ENCODE measurements around the gene INPPL1.

The INPPL1 gene

DNA sequence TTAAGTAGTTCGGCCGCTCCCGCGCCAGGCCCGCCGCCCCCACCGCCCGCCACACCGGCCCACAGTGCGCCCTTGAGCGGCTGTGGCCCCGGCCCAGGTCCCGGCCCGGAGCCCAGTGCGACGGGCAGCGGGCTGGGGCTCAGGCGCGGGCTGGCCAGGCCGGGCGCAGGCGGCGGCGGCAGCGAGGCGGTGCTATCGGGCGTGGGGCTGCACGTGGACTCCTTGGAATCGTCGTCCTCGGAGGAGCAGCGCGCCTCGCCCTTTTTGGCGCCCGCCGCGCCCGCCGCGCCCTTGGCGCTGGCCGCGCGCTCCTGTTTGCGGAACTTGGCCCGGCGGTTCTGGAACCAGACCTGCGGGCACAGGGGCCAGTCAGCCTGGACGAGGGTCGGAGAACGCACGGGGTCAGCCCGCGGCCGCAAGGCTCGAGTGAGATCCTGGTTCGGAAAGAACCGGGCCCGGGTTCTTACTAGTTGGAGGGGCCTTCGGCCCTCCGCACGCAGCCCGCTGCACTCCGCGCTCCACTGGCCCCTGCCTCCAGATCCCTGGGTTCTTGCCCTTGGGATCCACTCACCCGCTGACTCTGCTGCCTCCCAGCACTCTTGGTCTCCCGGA, 15.4 kb downstream of the INPPL1 start:
- H3K4me3 ChIP-seq (ENCODE audit: low read depth, low read length), result peak overlapping the region; percentile 36
- no peak for DNase-seq (ENCODE audit: low read depth)

DNA sequence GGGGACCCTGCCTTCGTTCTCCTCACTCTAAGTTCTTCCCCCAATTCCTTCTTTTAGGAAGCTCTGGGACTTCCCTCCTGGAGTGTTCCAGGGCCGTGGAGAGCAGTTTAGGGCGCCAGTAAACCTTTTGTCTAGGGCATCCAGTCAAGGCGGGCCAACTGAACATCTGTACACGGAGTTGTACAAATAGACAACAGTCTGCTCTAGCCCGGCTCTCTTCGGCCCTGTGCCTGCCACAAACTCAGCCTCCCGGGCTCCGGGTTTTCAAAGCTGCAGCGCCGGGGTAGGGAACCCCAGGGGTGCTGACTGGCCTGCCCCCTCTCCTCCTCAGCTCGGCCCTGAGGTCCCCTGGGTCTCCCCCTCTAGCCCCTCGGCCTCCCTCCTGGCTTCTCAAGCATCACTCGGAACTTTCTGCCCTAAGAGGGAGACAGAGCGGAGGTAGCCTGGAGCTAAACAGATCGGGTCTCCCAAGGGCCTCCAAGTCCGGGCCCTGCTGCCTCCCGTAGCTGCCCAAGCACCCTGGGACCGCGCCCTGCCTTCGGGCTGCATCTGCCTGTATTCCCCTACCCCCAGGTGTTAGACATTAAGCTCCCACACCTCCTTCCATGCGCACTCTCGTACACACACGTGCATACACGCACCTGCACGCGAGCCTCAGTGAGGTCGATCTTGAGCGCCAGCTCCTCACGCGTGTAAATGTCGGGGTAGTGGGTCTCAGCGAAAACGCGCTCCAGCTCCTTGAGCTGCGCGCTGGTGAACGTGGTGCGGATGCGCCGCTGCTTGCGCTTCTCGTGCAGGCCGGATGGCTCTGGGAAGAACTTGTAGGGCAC, 16.1 kb downstream of the INPPL1 start:
- peak overlapping the region; percentile 36 for H3K4me3 ChIP-seq (ENCODE audit: low read depth, low read length)
- no peak for DNase-seq (ENCODE audit: low read depth)

DNA sequence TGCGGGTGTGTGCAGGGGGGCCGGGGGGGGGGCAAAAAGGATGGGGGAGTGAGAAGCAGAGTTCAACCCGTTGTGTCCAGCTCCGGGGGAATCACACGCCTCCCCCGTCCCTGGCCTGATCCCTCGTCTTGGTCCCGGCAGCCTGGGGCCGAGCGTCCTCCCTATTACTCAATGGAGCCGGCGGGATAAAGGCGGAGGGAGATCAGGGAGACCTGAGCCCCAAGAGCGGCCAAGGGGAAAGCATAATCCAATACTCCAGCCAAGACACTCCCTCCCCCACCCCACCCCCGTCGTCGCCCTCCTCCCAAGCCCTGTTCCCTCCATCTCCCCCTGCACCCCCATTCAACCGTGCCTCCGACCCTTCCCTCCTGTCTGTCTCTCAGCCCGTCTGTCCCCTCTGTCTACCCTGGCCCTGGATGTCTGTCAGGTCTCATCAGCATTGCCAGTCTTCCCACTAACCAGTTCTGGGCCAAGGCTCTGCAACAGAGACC, 16.8 kb downstream of the INPPL1 start:
- no peak for DNase-seq (ENCODE audit: low read depth)
- no peak overlapping the region for H3K4me3 ChIP-seq (ENCODE audit: low read depth, low read length)

- DNase-seq (ENCODE audit: low read depth), result no peak
Observed at GRCh38 chr11:72242141-72242540, 17.6 kb downstream of the INPPL1 start.

DNA sequence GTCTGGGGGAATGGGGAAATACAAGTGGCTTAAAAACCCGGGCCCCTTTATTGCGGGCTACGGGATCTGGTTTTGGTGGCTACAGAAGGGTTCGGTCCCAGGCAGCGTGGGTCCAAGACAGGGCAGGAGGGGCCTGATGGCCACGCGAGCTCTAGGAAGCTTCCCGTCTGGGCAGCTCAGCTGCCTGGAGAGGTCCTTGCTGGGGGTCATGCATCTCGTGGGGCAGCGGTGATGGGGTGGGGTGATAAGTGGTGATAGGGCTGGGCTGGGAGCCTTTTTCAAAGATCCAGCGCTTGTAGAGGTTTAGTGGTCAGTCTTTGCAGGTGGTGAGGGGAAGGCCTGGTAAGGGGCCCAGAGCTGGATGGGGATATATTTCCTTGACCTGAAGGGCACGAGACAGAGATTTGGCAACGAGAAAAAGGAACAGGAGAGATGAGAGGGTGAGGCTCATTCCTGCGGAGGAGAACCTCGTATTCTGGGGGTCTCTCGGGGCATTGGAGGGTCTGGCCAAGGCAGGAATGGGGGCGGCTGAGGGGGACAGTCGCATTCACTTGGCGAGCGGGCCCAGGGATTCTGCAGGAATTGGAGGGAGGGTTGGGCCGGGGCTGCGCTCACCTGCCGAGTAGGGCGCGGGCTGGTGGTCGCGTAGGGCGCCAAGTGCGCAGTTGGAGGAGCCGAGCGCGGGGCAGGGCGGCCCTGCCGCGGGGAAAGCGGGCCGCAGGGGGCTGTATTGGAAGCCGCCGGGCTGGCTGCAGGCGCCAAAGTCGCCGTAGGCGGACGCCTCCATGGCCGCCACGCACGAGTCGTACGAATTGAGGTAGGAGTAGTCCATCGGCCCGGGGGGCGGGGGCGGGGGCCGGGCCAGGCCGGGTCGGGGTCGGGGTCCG, 18.8 kb downstream of the INPPL1 start:
- H3K4me3 ChIP-seq (ENCODE audit: low read depth, low read length), result no peak overlapping the region
- no peak for DNase-seq (ENCODE audit: low read depth)

More at GRCh38 chr11:72242141-72242540, 17.6 kb downstream of the INPPL1 start:
- H3K4me3 ChIP-seq (ENCODE audit: low read depth, low read length), result no peak overlapping the region

DNA sequence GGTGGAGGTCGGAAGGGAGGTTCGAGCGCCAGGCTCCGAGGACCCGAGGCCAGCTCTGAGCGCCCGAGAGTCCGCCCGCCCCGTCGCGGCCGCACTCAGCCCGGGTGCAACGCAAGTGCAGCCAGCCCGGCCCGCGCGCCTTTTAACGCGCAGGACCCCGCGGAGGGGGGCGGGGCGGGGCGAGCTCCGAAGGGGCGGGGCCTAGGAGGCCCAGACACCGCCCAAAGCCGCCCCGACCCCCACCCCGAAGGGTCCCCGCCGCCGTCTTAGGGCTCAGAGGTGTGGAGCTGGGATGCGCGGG, 19.4 kb downstream of the INPPL1 start, which contains the start of gene PHOX2A:
Gene PHOX2A, minus strand, starts transcription at position 117 of the 301 bp plus-strand sequence. CDS start 172 bp downstream, outside the sequence.
- H3K4me3 ChIP-seq (ENCODE audit: low read depth, low read length), result peak within 1 kb of the TSS; percentile 26
- no peak for DNase-seq (ENCODE audit: low read depth)

DNA sequence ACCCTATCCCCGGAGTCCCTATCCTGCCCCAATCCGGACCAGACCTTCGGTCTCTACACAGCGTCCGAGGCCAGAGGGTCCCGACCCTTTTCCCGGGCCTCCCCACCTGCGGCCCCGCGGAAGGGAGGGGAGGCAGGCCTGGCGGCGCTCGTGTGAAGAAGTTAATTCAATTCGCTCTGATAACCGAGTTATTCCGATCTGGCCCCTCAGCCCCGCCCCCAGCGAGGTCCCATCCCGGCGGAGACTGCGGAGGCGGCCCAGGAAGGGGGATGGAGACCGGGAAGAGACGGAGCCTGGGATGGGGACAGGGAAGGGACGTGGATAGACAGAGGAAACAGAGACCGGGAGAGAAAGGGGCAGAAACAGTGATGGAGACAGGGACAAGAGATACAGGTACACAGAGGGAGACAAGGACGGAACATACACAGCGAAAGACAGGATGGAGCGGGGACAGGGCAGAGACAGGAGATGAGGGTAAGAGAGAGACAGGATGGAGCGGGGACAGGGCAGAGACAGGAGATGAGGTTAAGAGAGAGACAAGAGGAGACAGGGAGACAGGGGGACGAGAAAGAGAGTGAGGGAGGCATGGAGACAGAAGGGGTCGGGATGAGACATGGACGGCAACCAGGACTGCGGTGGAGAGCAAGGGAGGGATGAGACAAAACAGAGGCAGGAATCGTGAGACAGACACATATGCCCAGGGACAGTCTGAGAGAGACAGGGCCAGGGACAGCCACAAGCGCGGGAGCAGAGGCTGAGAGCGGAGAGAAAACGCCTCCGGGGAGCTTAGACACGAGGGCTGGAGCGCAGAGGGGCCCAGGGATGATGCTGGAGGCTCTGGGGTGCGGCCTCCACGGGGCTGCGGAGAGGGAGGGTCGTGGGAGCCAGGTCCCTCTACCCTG, 20.0 kb downstream of the INPPL1 start:
- no peak for DNase-seq (ENCODE audit: low read depth)
- peak overlapping the region; percentile 26 for H3K4me3 ChIP-seq (ENCODE audit: low read depth, low read length)

DNA sequence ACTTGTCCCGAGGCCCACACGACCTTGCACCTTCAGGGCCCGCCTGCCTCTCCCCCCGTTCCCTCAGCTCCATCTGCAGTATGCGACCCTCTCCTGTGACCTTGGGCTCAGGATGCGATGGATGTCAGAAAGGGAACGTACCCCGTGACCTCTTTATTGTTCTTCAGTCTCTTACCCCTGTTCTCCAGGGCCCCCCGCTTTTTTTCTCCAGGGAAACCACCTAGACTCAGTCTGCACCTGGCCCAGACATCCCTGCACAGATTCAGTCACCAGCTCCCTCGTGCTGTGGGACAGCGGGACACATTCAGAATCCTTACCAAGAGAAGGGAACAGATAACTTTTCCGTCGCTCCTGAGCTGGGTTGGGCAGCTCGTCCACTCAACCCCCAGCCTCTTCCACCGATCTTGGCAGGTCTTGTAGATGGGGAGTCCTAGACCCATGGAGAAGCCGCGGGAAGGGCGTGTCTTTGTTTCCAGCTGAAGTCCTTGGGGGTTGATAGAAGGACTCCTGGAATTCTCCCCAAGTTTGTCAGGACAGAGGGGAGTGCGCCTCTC, 20.8 kb downstream of the INPPL1 start:
- no peak overlapping the region for H3K4me3 ChIP-seq (ENCODE audit: low read depth, low read length)
- no peak for DNase-seq (ENCODE audit: low read depth)

DNA sequence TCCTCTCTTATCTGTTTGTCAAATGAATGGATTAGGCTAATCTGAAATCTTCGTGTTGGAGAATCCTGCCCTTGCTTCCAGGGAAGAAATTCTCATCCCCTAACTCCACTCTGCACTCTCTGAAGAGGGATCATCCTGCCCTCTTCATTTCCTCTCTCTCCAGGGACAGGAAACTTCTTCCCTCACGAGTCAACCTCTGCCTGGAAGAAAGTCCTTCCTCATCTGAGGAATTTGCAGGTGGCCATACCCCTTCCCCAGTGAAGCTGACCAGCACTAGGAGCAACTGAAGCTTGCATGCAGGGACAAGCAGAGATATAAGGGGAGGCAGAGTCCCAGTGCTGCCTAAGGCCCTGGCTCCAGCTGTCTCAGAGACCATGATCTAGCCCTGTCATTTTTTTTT, 23.0 kb downstream of the INPPL1 start:
- H3K4me3 ChIP-seq (ENCODE audit: low read depth, low read length), result no peak overlapping the region
- DNase-seq (ENCODE audit: low read depth), result no peak

- DNase-seq (ENCODE audit: low read depth), result no peak
Observed at GRCh38 chr11:72249961-72250360, 25.4 kb downstream of the INPPL1 start.

DNA sequence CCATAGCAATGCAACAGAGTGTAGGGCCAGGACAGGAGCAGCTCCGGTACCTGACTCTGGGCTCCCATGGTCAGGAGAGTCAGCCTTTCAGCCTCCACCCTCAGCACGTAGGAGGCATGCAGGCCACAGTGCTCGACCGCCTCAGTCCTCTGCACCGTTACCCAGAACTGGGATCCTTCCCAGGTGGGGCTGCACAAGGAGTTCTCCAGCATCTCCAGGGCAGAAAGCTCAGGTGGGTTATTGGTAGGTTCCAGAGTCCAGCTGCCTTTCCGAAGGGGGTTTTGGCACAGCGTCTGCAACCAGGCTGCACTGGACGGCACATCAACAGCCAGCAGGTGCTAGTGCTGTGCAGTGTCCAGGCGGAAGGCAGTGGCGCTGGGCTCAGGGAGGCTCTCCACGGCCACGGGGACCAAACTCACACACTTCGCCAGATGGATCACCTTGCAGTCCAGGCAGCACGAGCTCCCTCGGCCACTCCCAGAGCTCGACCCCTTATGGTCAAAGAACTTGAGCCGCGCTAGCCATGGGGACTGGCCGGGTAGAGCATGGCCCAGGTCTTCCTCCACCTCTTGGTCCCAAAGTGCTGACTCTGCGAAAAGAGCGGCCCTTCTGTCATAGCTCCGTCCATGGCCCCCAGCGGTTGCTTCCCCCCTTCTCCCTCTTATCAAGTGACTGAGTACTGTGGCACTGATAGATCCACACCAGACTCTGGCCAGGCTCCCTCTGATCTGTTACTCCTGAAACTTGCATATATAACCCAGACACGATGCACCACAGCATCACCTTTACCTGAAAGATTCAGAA, 26.3 kb downstream of the INPPL1 start:
- no peak for DNase-seq (ENCODE audit: low read depth)
- H3K4me3 ChIP-seq (ENCODE audit: low read depth, low read length), result no peak overlapping the region

More at GRCh38 chr11:72249961-72250360, 25.4 kb downstream of the INPPL1 start:
- H3K4me3 ChIP-seq (ENCODE audit: low read depth, low read length), result no peak overlapping the region

DNA sequence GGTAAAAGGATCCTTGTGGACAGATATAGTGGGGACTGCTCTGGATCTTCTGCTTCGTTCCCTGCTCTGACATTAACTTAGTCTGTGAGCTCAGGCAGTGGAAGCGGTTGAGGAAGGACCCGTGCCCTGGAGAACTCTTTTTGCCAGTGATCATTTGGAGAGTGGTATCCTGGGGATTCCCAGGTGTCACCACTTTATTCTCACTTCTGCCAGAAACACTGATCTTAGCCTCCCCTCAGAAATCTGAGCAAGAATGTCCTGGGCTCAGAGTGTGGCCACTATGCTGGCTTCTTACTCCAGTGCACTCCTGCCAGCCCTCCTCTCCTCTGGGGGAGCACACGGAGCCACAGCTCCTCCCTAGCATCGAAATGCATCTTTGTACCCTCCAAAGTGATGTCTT, 27.0 kb downstream of the INPPL1 start:
- DNase-seq (ENCODE audit: low read depth), result no peak
- no peak overlapping the region for H3K4me3 ChIP-seq (ENCODE audit: low read depth, low read length)

DNA sequence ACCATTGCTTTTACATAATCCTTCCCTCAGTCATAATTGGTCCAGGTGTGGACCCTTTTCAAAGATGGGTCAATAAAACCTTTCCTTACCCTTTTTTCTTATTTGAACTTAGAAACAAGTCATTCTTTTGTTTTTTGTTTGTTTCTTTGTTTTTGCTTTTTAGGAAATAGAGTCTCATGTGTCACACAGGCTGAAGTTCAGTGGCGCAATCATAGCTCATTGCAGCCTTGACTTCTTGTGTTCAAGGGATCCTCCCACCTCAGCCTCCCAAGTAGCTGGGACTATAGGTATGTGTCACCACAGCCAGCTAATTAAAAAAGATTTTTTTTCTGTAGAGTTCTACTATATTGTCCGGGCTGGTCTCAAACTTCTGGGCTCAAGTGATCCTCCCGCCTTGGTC, 28.8 kb downstream of the INPPL1 start:
- no peak for DNase-seq (ENCODE audit: low read depth)
- no peak overlapping the region for H3K4me3 ChIP-seq (ENCODE audit: low read depth, low read length)

DNA sequence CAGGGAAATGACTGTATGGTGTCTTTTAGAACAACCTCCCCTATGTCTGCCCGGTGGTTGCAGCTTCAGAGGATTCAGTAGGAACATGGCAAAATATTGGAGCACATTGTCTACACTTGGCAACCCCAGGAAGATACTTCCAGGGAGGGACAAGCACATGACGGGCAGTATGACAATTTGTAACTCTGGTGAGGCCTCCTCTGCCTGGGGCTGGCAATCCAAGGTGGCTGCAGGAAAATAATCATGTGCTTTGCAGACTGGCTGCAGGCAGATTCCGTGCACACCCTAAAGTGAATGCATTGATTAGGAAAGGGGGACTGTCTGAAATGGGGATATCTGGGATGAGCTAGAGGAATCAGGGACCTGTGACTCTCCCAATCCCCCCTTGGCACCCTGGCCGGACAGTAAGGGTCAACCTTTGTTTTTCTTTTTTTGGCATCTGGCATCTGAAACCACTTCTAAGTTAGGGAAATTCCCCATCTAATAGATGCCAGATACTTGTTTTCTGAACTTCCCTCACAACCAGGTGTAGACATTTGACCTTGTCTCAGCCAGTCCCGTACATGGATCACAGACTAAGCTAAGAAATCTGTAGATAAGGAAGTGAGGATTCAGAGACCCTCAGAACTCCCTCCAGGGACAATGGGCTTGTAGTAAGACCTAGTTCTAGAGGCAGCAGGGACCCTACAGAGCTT, 29.9 kb downstream of the INPPL1 start:
- no peak overlapping the region for H3K4me3 ChIP-seq (ENCODE audit: low read depth, low read length)

DNA sequence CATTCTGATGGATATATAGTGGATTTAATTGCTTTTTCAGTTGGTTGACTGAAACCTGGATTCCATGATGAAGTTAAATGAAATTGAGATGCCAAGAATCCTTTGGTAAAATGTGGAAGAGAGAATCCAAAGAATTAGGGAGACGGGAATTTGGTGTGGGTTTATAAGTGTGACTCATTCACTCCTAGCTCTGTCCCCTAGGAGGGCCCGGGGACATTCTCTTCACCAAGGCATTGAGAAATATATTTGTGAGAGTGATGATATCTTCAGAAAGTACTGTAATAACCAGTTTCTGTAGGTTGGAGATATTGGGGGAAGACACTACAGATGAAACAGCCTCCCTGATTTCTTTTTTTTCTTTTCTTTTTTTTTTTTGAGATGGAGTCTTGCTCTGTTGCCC, 33.0 kb downstream of the INPPL1 start:
- no peak for DNase-seq (ENCODE audit: low read depth)
- no peak overlapping the region for H3K4me3 ChIP-seq (ENCODE audit: low read depth, low read length)

More for the DNA sequence above, 29.9 kb downstream of the INPPL1 start:
- DNase-seq (ENCODE audit: low read depth), result no peak

DNA sequence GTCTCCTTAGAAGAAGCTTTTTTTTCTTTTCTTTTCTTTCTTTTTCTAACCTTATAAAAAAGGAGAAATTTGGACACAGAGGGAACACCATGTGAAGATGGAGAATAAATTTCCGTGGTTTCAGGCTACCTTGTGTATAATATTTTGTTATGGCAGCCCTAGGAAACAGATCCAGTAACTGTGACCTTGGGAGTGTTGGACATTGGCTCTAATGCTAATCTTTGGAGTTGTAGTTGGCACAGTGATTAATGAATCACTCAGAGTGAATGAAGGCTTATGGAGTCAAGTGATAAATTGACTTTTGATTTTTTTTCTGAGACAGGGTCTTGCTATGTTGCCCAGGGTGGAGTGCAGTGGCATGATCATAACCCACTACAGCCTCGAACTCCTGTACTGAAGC, 34.9 kb downstream of the INPPL1 start:
- no peak for DNase-seq (ENCODE audit: low read depth)
- H3K4me3 ChIP-seq (ENCODE audit: low read depth, low read length), result no peak overlapping the region

GRCh38 chr11:72260574-72260973, 36.0 kb downstream of the INPPL1 start:
- no peak overlapping the region for H3K4me3 ChIP-seq (ENCODE audit: low read depth, low read length)

More at GRCh38 chr11:72260574-72260973, 36.0 kb downstream of the INPPL1 start:
- no peak for DNase-seq (ENCODE audit: low read depth)
